ENCODE measurements around the gene RBM10. TPM values are rescaled to one million over a fixed set of nuclear protein-coding genes. Genes with fewer than 3 reads are reported as not detected.

RBM10 gene
- total and polyA plus RNA-seq, 7 experiments from 2014 or later = 24.6 to 55.6 (median 37.0) TPM

DNA sequence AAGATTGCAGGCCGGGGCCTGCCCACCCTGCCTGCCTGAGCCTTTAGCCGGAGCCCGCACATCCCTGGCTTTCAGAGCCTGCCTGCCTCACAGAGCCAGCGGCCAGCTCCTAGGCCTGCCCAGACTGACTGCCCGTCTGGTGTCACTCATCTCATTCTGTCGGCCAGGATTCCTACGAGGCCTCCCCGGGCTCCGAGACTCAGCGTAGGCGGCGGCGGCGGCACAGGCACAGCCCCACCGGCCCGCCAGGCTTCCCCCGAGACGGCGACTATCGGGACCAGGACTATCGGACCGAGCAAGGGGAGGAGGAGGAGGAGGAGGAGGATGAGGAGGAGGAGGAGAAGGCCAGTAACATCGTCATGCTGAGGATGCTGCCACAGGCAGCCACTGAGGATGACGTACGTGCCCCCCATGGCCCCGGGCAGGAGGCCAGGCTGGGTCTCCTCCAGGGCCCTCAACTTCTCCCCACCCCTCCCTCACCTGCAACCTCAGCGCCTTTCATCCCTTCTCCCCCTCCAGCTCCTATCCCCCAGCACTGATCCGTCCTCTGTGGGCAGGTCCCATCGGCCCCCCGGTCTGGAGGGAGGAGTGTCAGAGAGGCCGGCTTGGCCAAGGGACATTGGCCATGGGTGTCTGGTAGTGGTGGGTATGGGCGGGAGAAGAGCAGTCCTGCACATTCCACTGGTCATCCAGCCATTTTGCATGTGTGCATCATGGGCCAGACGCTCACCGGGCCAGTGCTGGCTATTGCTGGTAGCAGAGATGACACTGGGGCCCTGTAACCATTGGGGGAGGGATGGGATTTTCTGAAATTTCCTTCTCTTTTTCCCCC is 26.1 kb downstream of the RBM10 start:
- H3K27ac ChIP-seq (ENCODE audit: low read depth, low read length) = no peak overlapping the region
- Mint-ChIP-seq H3K27ac (no peak overlapping the region), H3K4me1 (peaks cover 0 to 12% (median 4%) of the 10 kb centered on the region in 7 donors), H3K36me3 (peaks cover 0 to 4% (median 0%) of the 10 kb centered on the region in 5 donors), H3K27me3 (no peaks in the 10 kb centered on the region), H3K9me3 (peaks cover 0 to 2% (median 0%) of the 10 kb centered on the region in 11 donors), H3K4me3 (no peak overlapping the region)
- no peaks in the 10 kb centered on the region for H3K9me3 ChIP-seq (ENCODE audit: control insufficient read depth in 2 of 3, low read length in 3 of 3)
- peaks cover 0 to 75% (median 7%) of the 10 kb centered on the region in 3 experiments for H3K36me3 ChIP-seq (ENCODE audit: control insufficient read depth in 2 of 3, insufficient read depth in 3 of 3, low read length in 3 of 3)
- ChIA-PET CTCF (interaction anchor here (1.0 kb wide), 1 partner anchor 213 kb away, joined by 3 read pairs; no protein-coding TSS in a partner anchor), POLR2A (no interaction called here)
- ATAC-seq (no peak), DNase-seq (no peak)
- intact Hi-C loops (cut with micrococcal nuclease) = no loop called here
- H3K4me3 ChIP-seq (ENCODE audit: low read length) = no peak overlapping the region
- no peaks in the 10 kb centered on the region for H3K4me1 ChIP-seq (ENCODE audit: control insufficient read depth in 2 of 2, insufficient read depth in 2 of 2, low read length in 2 of 2)
- no peaks in the 10 kb centered on the region for H3K27me3 ChIP-seq (ENCODE audit: control insufficient read depth in 2 of 2, insufficient read depth in 2 of 2, low read length in 2 of 2)

GRCh38 chrX:47171996-47172395 is 27.0 kb downstream of the RBM10 start:
- Histone ChIP-seq H3K27me3 (ENCODE audit: control insufficient read depth in 2 of 2, insufficient read depth in 2 of 2, low read length in 2 of 2) (no peaks in the 10 kb centered on the region), H3K36me3 (ENCODE audit: control insufficient read depth in 2 of 3, insufficient read depth in 3 of 3, low read length in 3 of 3) (peaks cover 3 to 84% (median 7%) of the 10 kb centered on the region in 3 experiments), H3K4me3 (ENCODE audit: low read length) (no peak overlapping the region), H3K4me1 (ENCODE audit: control insufficient read depth in 2 of 2, insufficient read depth in 2 of 2, low read length in 2 of 2) (no peaks in the 10 kb centered on the region), H3K27ac (ENCODE audit: low read depth, low read length) (no peak overlapping the region), H3K9me3 (ENCODE audit: control insufficient read depth in 2 of 3, low read length in 3 of 3) (no peaks in the 10 kb centered on the region)
- POLR2A ChIA-PET = no interaction called here
- Mint-ChIP-seq H3K4me1 (peaks cover 0 to 12% (median 4%) of the 10 kb centered on the region in 7 donors), H3K9me3 (peaks cover 0 to 2% (median 0%) of the 10 kb centered on the region in 11 donors), H3K27ac (peak overlapping the region in 1 of 9 donors; percentile 31), H3K4me3 (no peak overlapping the region), H3K36me3 (peaks cover 0 to 7% (median 0%) of the 10 kb centered on the region in 5 donors), H3K27me3 (no peaks in the 10 kb centered on the region)
- no peak for ATAC-seq
- intact Hi-C loops (cut with micrococcal nuclease) = no loop called here
- no peak for DNase-seq
- CTCF ChIA-PET = no interaction called here

DNA sequence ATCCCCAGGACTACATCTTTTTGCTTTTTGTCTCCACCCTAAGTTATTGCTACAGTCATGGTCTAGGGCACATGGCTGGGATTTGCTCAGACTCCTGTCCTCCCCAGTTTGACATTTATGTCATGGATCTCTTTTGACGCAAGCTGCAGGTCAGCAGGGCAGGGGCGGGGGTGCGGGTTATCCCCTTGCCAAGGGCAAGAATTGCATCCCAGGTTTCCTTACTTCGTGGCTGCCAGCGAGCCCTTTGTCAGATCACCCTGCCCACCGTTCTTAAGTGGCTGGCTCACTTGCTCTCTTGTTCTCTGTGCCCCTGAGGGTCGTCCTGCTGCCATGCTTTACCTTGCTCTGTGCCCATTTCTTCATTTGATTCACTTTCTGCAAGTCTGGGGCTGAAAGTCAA is 27.5 kb downstream of the RBM10 start:
- Mint-ChIP-seq H3K4me3 (no peak overlapping the region), H3K36me3 (peaks cover 0 to 7% (median 0%) of the 10 kb centered on the region in 5 donors), H3K27me3 (no peaks in the 10 kb centered on the region), H3K4me1 (peaks cover 0 to 12% (median 4%) of the 10 kb centered on the region in 7 donors), H3K27ac (peak overlapping the region in 2 of 9 donors; percentile 16 to 70), H3K9me3 (peaks cover 0 to 2% (median 0%) of the 10 kb centered on the region in 11 donors)
- no peak for DNase-seq
- ChIA-PET CTCF (no interaction called here), POLR2A (no interaction called here)
- no peak overlapping the region for H3K4me3 ChIP-seq (ENCODE audit: low read length)
- peaks cover 6 to 90% (median 7%) of the 10 kb centered on the region in 3 experiments for H3K36me3 ChIP-seq (ENCODE audit: control insufficient read depth in 2 of 3, insufficient read depth in 3 of 3, low read length in 3 of 3)
- no peaks in the 10 kb centered on the region for H3K9me3 ChIP-seq (ENCODE audit: control insufficient read depth in 2 of 3, low read length in 3 of 3)
- intact Hi-C loops (cut with micrococcal nuclease) = no loop called here
- ATAC-seq = no peak
- no peaks in the 10 kb centered on the region for H3K4me1 ChIP-seq (ENCODE audit: control insufficient read depth in 2 of 2, insufficient read depth in 2 of 2, low read length in 2 of 2)
- H3K27me3 ChIP-seq (ENCODE audit: control insufficient read depth in 2 of 2, insufficient read depth in 2 of 2, low read length in 2 of 2) = no peaks in the 10 kb centered on the region
- no peak overlapping the region for H3K27ac ChIP-seq (ENCODE audit: low read depth, low read length)

GRCh38 chrX:47172971-47173792 is 28.2 kb downstream of the RBM10 start:
- H3K36me3 ChIP-seq (ENCODE audit: control insufficient read depth in 2 of 3, insufficient read depth in 3 of 3, low read length in 3 of 3) = peaks cover 6 to 96% (median 7%) of the 10 kb centered on the region in 3 experiments

DNA sequence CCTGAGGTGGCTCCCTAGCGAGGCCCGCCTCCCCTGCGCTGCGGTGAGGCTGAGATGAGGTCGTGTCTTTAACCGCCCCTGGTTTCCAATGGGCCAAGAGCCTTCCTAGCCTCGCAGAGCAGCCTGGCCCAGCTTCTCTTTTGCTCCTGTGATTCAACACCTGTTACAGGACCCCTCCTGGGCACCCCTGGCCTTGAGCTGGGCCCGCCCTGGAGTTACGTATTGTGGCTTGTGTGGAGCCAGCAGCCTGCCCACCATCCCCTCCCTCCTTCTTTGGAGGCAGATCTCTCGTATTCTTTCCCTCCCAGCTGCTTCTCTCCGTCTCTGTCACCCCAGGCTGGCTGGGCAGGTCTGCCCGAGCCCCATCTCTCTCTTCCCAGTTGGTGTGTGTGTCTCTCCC is 29.4 kb downstream of the RBM10 start:
- ChIA-PET POLR2A (no interaction called here), CTCF (no interaction called here)
- no peak for ATAC-seq
- intact Hi-C loops (cut with micrococcal nuclease) = no loop called here
- Histone ChIP-seq H3K9me3 (ENCODE audit: control insufficient read depth in 2 of 3, low read length in 3 of 3) (no peaks in the 10 kb centered on the region), H3K27ac (ENCODE audit: low read depth, low read length) (no peak overlapping the region), H3K4me3 (ENCODE audit: low read length) (no peak overlapping the region), H3K36me3 (ENCODE audit: control insufficient read depth in 2 of 3, insufficient read depth in 3 of 3, low read length in 3 of 3) (peaks cover 6 to 100% (median 7%) of the 10 kb centered on the region in 3 experiments), H3K27me3 (ENCODE audit: control insufficient read depth in 2 of 2, insufficient read depth in 2 of 2, low read length in 2 of 2) (no peaks in the 10 kb centered on the region), H3K4me1 (ENCODE audit: control insufficient read depth in 2 of 2, insufficient read depth in 2 of 2, low read length in 2 of 2) (no peaks in the 10 kb centered on the region)
- peaks cover 0 to 4% (median 0%) of the 10 kb centered on the region in 7 donors for H3K4me1 Mint-ChIP-seq
- H3K9me3 Mint-ChIP-seq = peaks cover 0 to 2% (median 0%) of the 10 kb centered on the region in 11 donors
- no peak for DNase-seq
- H3K27ac Mint-ChIP-seq = no peak overlapping the region
- H3K27me3 Mint-ChIP-seq = no peaks in the 10 kb centered on the region
- H3K4me3 Mint-ChIP-seq = no peak overlapping the region
- H3K36me3 Mint-ChIP-seq = peaks cover 0 to 12% (median 6%) of the 10 kb centered on the region in 5 donors

More at GRCh38 chrX:47172971-47173792, 28.2 kb downstream of the RBM10 start:
- peaks cover 0 to 2% (median 0%) of the 10 kb centered on the region in 11 donors for H3K9me3 Mint-ChIP-seq
- peaks cover 0 to 8% (median 5%) of the 10 kb centered on the region in 5 donors for H3K36me3 Mint-ChIP-seq
- no peaks in the 10 kb centered on the region for H3K9me3 ChIP-seq (ENCODE audit: control insufficient read depth in 2 of 3, low read length in 3 of 3)
- no peak overlapping the region for H3K4me3 Mint-ChIP-seq
- ChIA-PET POLR2A (no interaction called here), CTCF (no interaction called here)
- H3K27ac ChIP-seq (ENCODE audit: low read depth, low read length) = no peak overlapping the region
- ATAC-seq (no peak), DNase-seq (no peak)
- peaks cover 0 to 6% (median 3%) of the 10 kb centered on the region in 7 donors for H3K4me1 Mint-ChIP-seq
- no peak overlapping the region for H3K4me3 ChIP-seq (ENCODE audit: low read length)
- no peak overlapping the region for H3K27ac Mint-ChIP-seq
- no peaks in the 10 kb centered on the region for H3K27me3 ChIP-seq (ENCODE audit: control insufficient read depth in 2 of 2, insufficient read depth in 2 of 2, low read length in 2 of 2)
- no peaks in the 10 kb centered on the region for H3K4me1 ChIP-seq (ENCODE audit: control insufficient read depth in 2 of 2, insufficient read depth in 2 of 2, low read length in 2 of 2)
- intact Hi-C loops (cut with micrococcal nuclease) = no loop called here
- H3K27me3 Mint-ChIP-seq = no peaks in the 10 kb centered on the region

- ATAC-seq (no peak), DNase-seq (no peak)
- H3K27ac Mint-ChIP-seq = peak overlapping the region in 1 of 9 donors; percentile 72
- peaks cover 0 to 2% (median 0%) of the 10 kb centered on the region in 11 donors for H3K9me3 Mint-ChIP-seq
- no peak overlapping the region for H3K4me3 ChIP-seq (ENCODE audit: low read length)
- intact Hi-C loops (cut with micrococcal nuclease) = no loop called here
- H3K36me3 Mint-ChIP-seq = peaks cover 0 to 12% (median 7%) of the 10 kb centered on the region in 5 donors
- H3K36me3 ChIP-seq (ENCODE audit: control insufficient read depth in 2 of 3, insufficient read depth in 3 of 3, low read length in 3 of 3) = peaks cover 5 to 100% (median 6%) of the 10 kb centered on the region in 3 experiments
- H3K27ac ChIP-seq (ENCODE audit: low read depth, low read length) = no peak overlapping the region
- no peaks in the 10 kb centered on the region for H3K27me3 ChIP-seq (ENCODE audit: control insufficient read depth in 2 of 2, insufficient read depth in 2 of 2, low read length in 2 of 2)
- peaks cover 0 to 4% (median 0%) of the 10 kb centered on the region in 7 donors for H3K4me1 Mint-ChIP-seq
- POLR2A ChIA-PET = no interaction called here
- H3K9me3 ChIP-seq (ENCODE audit: control insufficient read depth in 2 of 3, low read length in 3 of 3) = no peaks in the 10 kb centered on the region
- no peak overlapping the region for H3K4me3 Mint-ChIP-seq
- no peaks in the 10 kb centered on the region for H3K27me3 Mint-ChIP-seq
- H3K4me1 ChIP-seq (ENCODE audit: control insufficient read depth in 2 of 2, insufficient read depth in 2 of 2, low read length in 2 of 2) = no peaks in the 10 kb centered on the region
- CTCF ChIA-PET = no interaction called here
These were observed 30.0 kb downstream of the RBM10 start for GRCh38 chrX:47174846-47175587.

Data from naive thymus-derived CD4-positive, alpha-beta T cell (primary cell).